Measurements from ENCODE around the gene AWAT2. TPM values are rescaled to one million over a fixed set of nuclear protein-coding genes. Genes with fewer than 3 reads are reported as not detected.
"Not testable (repeated sequence)": the region's sequence is repeated elsewhere in the genome, so short reads cannot be mapped to it uniquely, and the experiment has no call there.

Gene AWAT2
- total and polyA plus RNA-seq, 9 donors, result 0.08 TPM; not detected in 8

DNA sequence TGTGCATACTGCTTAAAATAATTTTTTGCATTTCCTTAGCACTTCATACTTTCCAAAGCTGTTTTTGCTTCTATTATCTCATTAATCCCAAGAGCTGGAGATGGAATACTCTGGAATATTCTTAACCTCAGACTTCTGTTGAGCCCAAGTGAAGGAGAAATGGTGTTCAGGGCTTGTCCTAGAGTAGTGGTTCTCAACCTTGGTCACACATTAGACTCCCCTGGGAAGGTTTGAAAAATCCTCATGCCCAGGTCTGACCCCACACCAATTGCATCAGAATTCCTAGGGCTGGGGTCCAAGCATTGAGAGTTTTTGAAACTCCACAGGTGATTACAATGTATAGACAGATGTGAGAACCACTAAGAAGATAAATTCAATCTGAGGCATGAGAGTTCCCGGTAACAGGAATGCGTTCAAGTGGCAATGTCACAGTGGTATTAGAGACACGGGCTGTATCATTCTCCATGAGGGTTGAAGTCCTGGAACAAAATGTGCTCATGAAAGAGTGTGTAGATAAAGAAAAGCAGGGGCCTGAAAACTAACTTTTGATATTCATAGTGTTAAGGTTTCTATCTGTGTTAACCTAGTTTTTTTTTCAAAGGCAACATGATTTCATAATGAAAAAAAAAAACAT lies 47.9 kb downstream of the AWAT2 start:
- peaks cover 2% of the 10 kb centered on the region for H3K27me3 ChIP-seq (ENCODE audit: control insufficient read depth, insufficient read depth, low read length)
- DNase-seq, result no peak
- H3K27ac ChIP-seq (ENCODE audit: low read length), result no peak overlapping the region
- 66% methylated on average over 3 of the region's 3 CpGs for WGBS (ENCODE audit: insufficient coverage)
- H3K4me1 ChIP-seq (ENCODE audit: control insufficient read depth, insufficient read depth, low read length), result no peaks in the 10 kb centered on the region
- no peaks in the 10 kb centered on the region for H3K9me3 ChIP-seq (replicated peaks; ENCODE audit: control insufficient read depth, low read depth, low read length)
- no peak overlapping the region for H3K4me3 ChIP-seq (ENCODE audit: low read length)
- H3K36me3 ChIP-seq (ENCODE audit: control insufficient read depth, insufficient read depth, low read length), result no peaks in the 10 kb centered on the region

DNA sequence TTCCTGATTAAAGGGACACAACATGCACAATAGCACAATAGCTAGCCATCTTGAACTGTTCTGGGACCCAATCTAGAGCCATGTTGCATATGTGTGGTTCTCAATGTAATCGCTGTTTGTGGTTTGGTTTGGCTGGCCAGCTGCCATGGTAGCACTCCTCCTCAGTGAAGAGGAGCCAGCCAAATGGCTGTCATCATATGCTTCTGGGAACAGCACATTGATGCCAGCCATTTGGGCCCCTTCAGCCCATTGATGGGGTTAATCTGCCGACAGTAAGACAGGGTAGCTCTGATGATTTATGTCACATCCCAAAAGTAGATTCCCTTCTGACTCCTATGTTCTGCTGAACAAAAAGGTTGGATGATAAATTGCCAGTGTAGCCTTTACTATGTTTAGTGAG lies 48.5 kb downstream of the AWAT2 start:
- no peaks in the 10 kb centered on the region for H3K4me1 ChIP-seq (ENCODE audit: control insufficient read depth, insufficient read depth, low read length)
- no peak overlapping the region for H3K27ac ChIP-seq (ENCODE audit: low read length)
- no peaks in the 10 kb centered on the region for H3K36me3 ChIP-seq (ENCODE audit: control insufficient read depth, insufficient read depth, low read length)
- no peak for DNase-seq
- WGBS (ENCODE audit: insufficient coverage), result 67% methylated on average over 1 of the region's 2 CpGs
- H3K4me3 ChIP-seq (ENCODE audit: low read length), result no peak overlapping the region
- H3K27me3 ChIP-seq (ENCODE audit: control insufficient read depth, insufficient read depth, low read length), result peaks cover 2% of the 10 kb centered on the region
- no peaks in the 10 kb centered on the region for H3K9me3 ChIP-seq (replicated peaks; ENCODE audit: control insufficient read depth, low read depth, low read length)

DNA sequence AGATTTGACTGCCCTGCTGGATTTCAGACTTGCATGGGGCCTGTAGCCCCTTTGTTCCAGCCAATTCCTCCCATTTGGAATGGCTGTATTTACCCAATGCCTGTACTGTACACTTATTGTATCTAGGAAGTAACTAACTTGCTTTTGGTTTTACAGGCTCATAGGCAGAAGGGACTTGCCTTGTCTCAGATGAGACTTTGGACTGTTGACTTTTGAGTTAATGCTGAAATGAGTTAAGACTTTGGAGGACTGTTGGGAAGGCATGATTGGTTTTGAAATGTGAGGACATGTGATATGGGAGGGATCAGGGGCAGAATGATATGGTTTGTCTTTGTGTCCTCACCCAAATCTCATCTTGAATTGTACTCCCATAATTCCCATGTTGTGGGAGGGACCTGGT lies 51.4 kb downstream of the AWAT2 start:
- not testable (repeated sequence) for H3K4me1 ChIP-seq (ENCODE audit: control insufficient read depth, insufficient read depth, low read length); H3K9me3 ChIP-seq (replicated peaks; ENCODE audit: control insufficient read depth, low read depth, low read length); H3K27me3 ChIP-seq (ENCODE audit: control insufficient read depth, insufficient read depth, low read length); DNase-seq; H3K4me3 ChIP-seq (ENCODE audit: low read length); H3K36me3 ChIP-seq (ENCODE audit: control insufficient read depth, insufficient read depth, low read length); H3K27ac ChIP-seq (ENCODE audit: low read length)

- DNase-seq, result no peak
- H3K4me3 ChIP-seq (ENCODE audit: low read length), result no peak overlapping the region
Measured at GRCh38 chrX:69996113-69996468, 53.6 kb downstream of the AWAT2 start.

GRCh38 chrX:69995362-69996112 lies 54.2 kb downstream of the AWAT2 start:
- WGBS (ENCODE audit: insufficient coverage), result no CpG with 5 or more reads among the region's 2 CpGs
- no peak overlapping the region for H3K4me3 ChIP-seq (ENCODE audit: low read length)
- H3K27me3 ChIP-seq (ENCODE audit: control insufficient read depth, insufficient read depth, low read length), result peaks cover 3% of the 10 kb centered on the region
- H3K36me3 ChIP-seq (ENCODE audit: control insufficient read depth, insufficient read depth, low read length), result no peaks in the 10 kb centered on the region
- H3K9me3 ChIP-seq (replicated peaks; ENCODE audit: control insufficient read depth, low read depth, low read length), result no peaks in the 10 kb centered on the region
- H3K27ac ChIP-seq (ENCODE audit: low read length), result peak overlapping the region; percentile 18
- DNase-seq, result peak; percentile 79
- no peaks in the 10 kb centered on the region for H3K4me1 ChIP-seq (ENCODE audit: control insufficient read depth, insufficient read depth, low read length)

More at GRCh38 chrX:69996113-69996468, 53.6 kb downstream of the AWAT2 start:
- Histone ChIP-seq H3K27me3 (ENCODE audit: control insufficient read depth, insufficient read depth, low read length) (peaks cover 3% of the 10 kb centered on the region), H3K9me3 (replicated peaks; ENCODE audit: control insufficient read depth, low read depth, low read length) (no peaks in the 10 kb centered on the region), H3K27ac (ENCODE audit: low read length) (peak overlapping the region; percentile 18), H3K36me3 (ENCODE audit: control insufficient read depth, insufficient read depth, low read length) (no peaks in the 10 kb centered on the region), H3K4me1 (ENCODE audit: control insufficient read depth, insufficient read depth, low read length) (no peaks in the 10 kb centered on the region)

DNA sequence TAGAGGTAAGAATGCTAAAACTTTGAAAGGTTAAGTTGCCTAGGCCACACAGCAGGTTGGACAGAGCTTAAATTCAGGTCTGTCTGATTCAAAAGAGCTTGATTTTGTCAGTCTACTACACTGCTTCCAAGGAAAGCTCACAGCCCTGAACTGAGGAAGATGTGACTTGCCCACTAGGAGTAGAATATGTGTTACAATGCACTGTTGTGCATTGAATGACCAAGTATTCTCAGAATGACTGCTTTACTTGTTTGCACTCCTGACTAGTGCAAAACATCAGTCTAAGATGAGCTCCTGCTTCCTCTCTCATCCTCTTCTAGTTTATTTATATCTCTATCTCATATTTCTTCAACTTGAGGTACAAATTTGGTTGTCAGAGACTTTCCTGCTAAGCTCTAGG lies 56.2 kb downstream of the AWAT2 start:
- H3K9me3 ChIP-seq (replicated peaks; ENCODE audit: control insufficient read depth, low read depth, low read length), result no peaks in the 10 kb centered on the region
- no peaks in the 10 kb centered on the region for H3K36me3 ChIP-seq (ENCODE audit: control insufficient read depth, insufficient read depth, low read length)
- no peak overlapping the region for H3K4me3 ChIP-seq (ENCODE audit: low read length)
- no peak overlapping the region for H3K27ac ChIP-seq (ENCODE audit: low read length)
- peaks cover 3% of the 10 kb centered on the region for H3K27me3 ChIP-seq (ENCODE audit: control insufficient read depth, insufficient read depth, low read length)
- DNase-seq, result no peak
- no peaks in the 10 kb centered on the region for H3K4me1 ChIP-seq (ENCODE audit: control insufficient read depth, insufficient read depth, low read length)

GRCh38 chrX:69991685-69992084 lies 58.1 kb downstream of the AWAT2 start:
- H3K27ac ChIP-seq (ENCODE audit: low read length), result no peak overlapping the region

More at GRCh38 chrX:69991685-69992084, 58.1 kb downstream of the AWAT2 start:
- H3K4me1 ChIP-seq (ENCODE audit: control insufficient read depth, insufficient read depth, low read length), result no peaks in the 10 kb centered on the region
- 77% methylated on average over 2 of the region's 3 CpGs for WGBS (ENCODE audit: insufficient coverage)
- no peaks in the 10 kb centered on the region for H3K9me3 ChIP-seq (replicated peaks; ENCODE audit: control insufficient read depth, low read depth, low read length)
- no peak for DNase-seq
- H3K36me3 ChIP-seq (ENCODE audit: control insufficient read depth, insufficient read depth, low read length), result no peaks in the 10 kb centered on the region
- no peak overlapping the region for H3K4me3 ChIP-seq (ENCODE audit: low read length)
- H3K27me3 ChIP-seq (ENCODE audit: control insufficient read depth, insufficient read depth, low read length), result peaks cover 3% of the 10 kb centered on the region

Other genes starting within 250 kb of the AWAT2 start
- not detected for gene OTUD6A, start 12.5 kb upstream of the AWAT2 start, total RNA-seq
- gene OTUD6A, start 12.5 kb upstream of the AWAT2 start, polyA plus RNA-seq (ENCODE audit: insufficient read depth in 1 of 8, insufficient read length in 8 of 8, low replicate concordance in 1 of 8), result not detected
- gene IGBP1, start 83.5 kb upstream of the AWAT2 start, total RNA-seq, result 120 TPM
- gene IGBP1, start 83.5 kb upstream of the AWAT2 start, polyA plus RNA-seq (ENCODE audit: insufficient read depth in 1 of 8, insufficient read length in 8 of 8, low replicate concordance in 1 of 8), result 100 to 1,000 TPM in 6 of 8 donors, 10 to 100 TPM in 2; 88.3 to 122 (median 105) TPM
- gene DGAT2L6, start 127.5 kb upstream of the AWAT2 start, total RNA-seq, result not detected
- gene DGAT2L6, start 127.5 kb upstream of the AWAT2 start, polyA plus RNA-seq (ENCODE audit: insufficient read depth in 1 of 8, insufficient read length in 8 of 8, low replicate concordance in 1 of 8), result not detected
- gene AWAT1, start 184.7 kb upstream of the AWAT2 start, total RNA-seq, result not detected
- gene AWAT1, start 184.7 kb upstream of the AWAT2 start, polyA plus RNA-seq (ENCODE audit: insufficient read depth in 1 of 8, insufficient read length in 8 of 8, low replicate concordance in 1 of 8), result under 1 TPM in 1 of 8 donors, not detected in 7; 0.13 TPM
- gene P2RY4, start 210.3 kb upstream of the AWAT2 start, total RNA-seq, result 0.09 TPM
- under 1 TPM in 5 of 8 donors, not detected in 3; 0.10 to 0.27 (median 0.20) TPM for gene P2RY4, start 210.3 kb upstream of the AWAT2 start, polyA plus RNA-seq (ENCODE audit: insufficient read depth in 1 of 8, insufficient read length in 8 of 8, low replicate concordance in 1 of 8)
- gene ARR3, start 218.4 kb upstream of the AWAT2 start, total RNA-seq, result not detected
- under 1 TPM in 6 of 8 donors, not detected in 2; 0.16 to 0.61 (median 0.46) TPM for gene ARR3, start 218.4 kb upstream of the AWAT2 start, polyA plus RNA-seq (ENCODE audit: insufficient read depth in 1 of 8, insufficient read length in 8 of 8, low replicate concordance in 1 of 8)
- gene RAB41, start 232.2 kb upstream of the AWAT2 start, total RNA-seq, result not detected
- under 1 TPM; 0.24 to 0.80 (median 0.64) TPM for gene RAB41, start 232.2 kb upstream of the AWAT2 start, polyA plus RNA-seq (ENCODE audit: insufficient read depth in 1 of 8, insufficient read length in 8 of 8, low replicate concordance in 1 of 8)
- 30.7 TPM for gene PDZD11, start 240.0 kb upstream of the AWAT2 start, total RNA-seq
- gene PDZD11, start 240.0 kb upstream of the AWAT2 start, polyA plus RNA-seq (ENCODE audit: insufficient read depth in 1 of 8, insufficient read length in 8 of 8, low replicate concordance in 1 of 8), result 10 to 100 TPM; 36.6 to 46.6 (median 40.2) TPM
- gene KIF4A, start 240.2 kb upstream of the AWAT2 start, total RNA-seq, result 5.1 TPM
- gene KIF4A, start 240.2 kb upstream of the AWAT2 start, polyA plus RNA-seq (ENCODE audit: insufficient read depth in 1 of 8, insufficient read length in 8 of 8, low replicate concordance in 1 of 8), result 10 to 100 TPM in 3 of 8 donors, 1 to 10 TPM in 5; 5.8 to 12.7 (median 9.2) TPM